ENCODE results near the gene CAPN11.
A peak's percentile ranks its signal among the peaks of the same experiment; 100 is the strongest.
"Not testable (repeated sequence)": the region's sequence is repeated elsewhere in the genome, so short reads cannot be mapped to it uniquely, and the experiment has no call there.

CAPN11 gene

GRCh38 chr6:44131892-44132291 lies 26.7 kb upstream of the CAPN11 start:
- DNase-seq (ENCODE audit: low spot score) = no peak

GRCh38 chr6:44132476-44132875 lies 26.1 kb upstream of the CAPN11 start:
- no peak for DNase-seq (ENCODE audit: low spot score)

GRCh38 chr6:44133003-44133931 lies 25.4 kb upstream of the CAPN11 start:
- peak; percentile 74 for DNase-seq (ENCODE audit: low spot score)

- DNase-seq (ENCODE audit: low spot score) = no peak
These were observed 24.5 kb upstream of the CAPN11 start for GRCh38 chr6:44133981-44134711.

- DNase-seq (ENCODE audit: low spot score) = no peak
These were observed 23.4 kb upstream of the CAPN11 start for GRCh38 chr6:44135173-44135758.

GRCh38 chr6:44135875-44136274 lies 22.7 kb upstream of the CAPN11 start:
- no peak for DNase-seq (ENCODE audit: low spot score)

GRCh38 chr6:44138717-44139350 lies 19.8 kb upstream of the CAPN11 start:
- no peak for DNase-seq (ENCODE audit: low spot score)

- no peak for DNase-seq (ENCODE audit: low spot score)
These were observed 19.3 kb upstream of the CAPN11 start for GRCh38 chr6:44139351-44139743.

GRCh38 chr6:44142835-44143234 lies 15.8 kb upstream of the CAPN11 start:
- DNase-seq (ENCODE audit: low spot score) = no peak

- no peak for DNase-seq (ENCODE audit: low spot score)
These were observed 14.9 kb upstream of the CAPN11 start for GRCh38 chr6:44143731-44144130.

- not testable (repeated sequence) for DNase-seq (ENCODE audit: low spot score)
These were observed 14.1 kb upstream of the CAPN11 start for GRCh38 chr6:44144536-44144935.

- no peak for DNase-seq (ENCODE audit: low spot score)
These were observed 12.8 kb upstream of the CAPN11 start for GRCh38 chr6:44145839-44146238.

GRCh38 chr6:44146685-44147084 lies 11.9 kb upstream of the CAPN11 start:
- no peak for DNase-seq (ENCODE audit: low spot score)

- no peak for DNase-seq (ENCODE audit: low spot score)
These were observed 11.4 kb upstream of the CAPN11 start for GRCh38 chr6:44147256-44147655.

GRCh38 chr6:44148306-44148705 lies 10.3 kb upstream of the CAPN11 start:
- no peak for DNase-seq (ENCODE audit: low spot score)

- DNase-seq (ENCODE audit: low spot score) = no peak
These were observed 9.1 kb upstream of the CAPN11 start for GRCh38 chr6:44149369-44150012.

- no peak for DNase-seq (ENCODE audit: low spot score)
These were observed 8.2 kb upstream of the CAPN11 start for GRCh38 chr6:44150317-44150917.

GRCh38 chr6:44151348-44152108 lies 7.1 kb upstream of the CAPN11 start:
- peak; percentile 93 for DNase-seq (ENCODE audit: low spot score)

- no peak for DNase-seq (ENCODE audit: low spot score)
These were observed 6.5 kb upstream of the CAPN11 start for GRCh38 chr6:44152109-44152461.

GRCh38 chr6:44152533-44152932 lies 6.1 kb upstream of the CAPN11 start:
- no peak for DNase-seq (ENCODE audit: low spot score)

GRCh38 chr6:44154067-44154466 lies 4.6 kb upstream of the CAPN11 start:
- no peak for DNase-seq (ENCODE audit: low spot score)

All from AG20443 (cell line).